Stimulated activated CD4-positive, alpha-beta T cell treated with anti-CD3 and anti-CD28 coated beads, Interleukin-1b, Interleukin-23, amount 100 ng/mL, for 48 hours (primary cell): ENCODE data around the gene KRT9.
"Not testable (repeated sequence)": the region's sequence is repeated elsewhere in the genome, so short reads cannot be mapped to it uniquely, and the experiment has no call there.

ENCODE experiments used
- DNase-seq: peaks from one replicate; pipeline ENCODE4 v3.0.0-alpha.2; 2020

The KRT9 gene

GRCh38 chr17:41599680-41600079 lies 27.8 kb upstream of the KRT9 start:
- DNase-seq = no peak

GRCh38 chr17:41595585-41595984 lies 23.7 kb upstream of the KRT9 start:
- no peak for DNase-seq

DNA sequence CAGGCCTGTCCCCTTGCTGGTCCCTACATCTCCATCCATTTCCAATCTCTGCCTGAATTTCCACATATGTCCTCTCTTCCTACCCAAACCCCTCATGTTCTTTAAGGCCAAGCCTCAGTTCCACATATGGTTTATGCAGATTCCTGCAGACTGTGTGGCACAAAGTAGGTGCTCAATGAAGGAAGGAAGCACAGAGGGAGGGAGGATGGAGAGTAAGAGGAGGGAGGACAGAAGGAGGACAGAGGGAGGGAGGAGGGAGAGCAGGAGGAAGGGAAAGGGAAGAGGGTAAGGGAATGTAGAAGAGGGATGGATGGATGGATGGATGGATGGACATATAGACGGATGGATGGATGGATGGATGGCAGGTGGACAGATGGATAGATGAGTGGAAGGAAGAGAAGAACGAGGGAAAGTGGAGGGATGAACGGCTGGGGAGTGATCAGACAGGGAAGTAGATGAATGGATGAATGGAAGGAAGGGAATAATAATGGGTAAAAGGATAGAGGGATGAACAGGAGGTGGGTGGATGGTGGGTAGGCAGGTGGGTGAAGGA lies 22.6 kb upstream of the KRT9 start:
- no peak for DNase-seq

DNA sequence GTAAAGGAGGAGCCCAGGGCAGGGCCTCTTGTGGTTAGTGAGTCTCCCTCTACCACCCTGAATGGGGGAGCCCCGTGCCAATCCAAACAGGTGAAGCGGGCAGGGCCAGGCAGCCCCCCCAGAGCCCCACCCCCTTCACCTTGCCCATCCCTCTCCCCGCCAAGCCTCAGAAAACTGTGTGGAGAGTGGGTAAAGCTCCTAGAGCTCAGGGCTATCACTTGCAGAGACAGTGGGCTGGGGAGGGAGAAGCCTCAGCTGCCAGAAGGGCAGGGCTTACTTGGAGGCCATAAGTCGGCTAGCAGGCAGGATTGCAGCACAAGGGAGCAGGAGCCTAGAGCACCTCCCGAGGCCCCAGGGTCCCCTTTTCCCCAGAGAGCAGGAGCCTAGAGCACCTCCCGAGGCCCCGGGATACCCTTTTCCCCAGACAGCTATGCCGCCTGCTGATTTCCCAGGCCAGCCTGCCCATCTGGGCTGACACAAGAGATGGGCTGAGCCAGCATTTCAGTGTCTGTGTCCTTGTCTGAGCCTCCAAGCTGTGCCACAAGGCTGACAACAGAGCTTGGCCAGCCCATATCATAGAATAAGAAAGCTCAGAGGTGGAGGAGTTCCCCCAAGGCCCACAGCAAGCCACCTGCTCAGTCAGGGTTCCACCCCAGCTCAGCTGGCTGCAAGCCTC lies 21.6 kb upstream of the KRT9 start:
- no peak for DNase-seq

DNA sequence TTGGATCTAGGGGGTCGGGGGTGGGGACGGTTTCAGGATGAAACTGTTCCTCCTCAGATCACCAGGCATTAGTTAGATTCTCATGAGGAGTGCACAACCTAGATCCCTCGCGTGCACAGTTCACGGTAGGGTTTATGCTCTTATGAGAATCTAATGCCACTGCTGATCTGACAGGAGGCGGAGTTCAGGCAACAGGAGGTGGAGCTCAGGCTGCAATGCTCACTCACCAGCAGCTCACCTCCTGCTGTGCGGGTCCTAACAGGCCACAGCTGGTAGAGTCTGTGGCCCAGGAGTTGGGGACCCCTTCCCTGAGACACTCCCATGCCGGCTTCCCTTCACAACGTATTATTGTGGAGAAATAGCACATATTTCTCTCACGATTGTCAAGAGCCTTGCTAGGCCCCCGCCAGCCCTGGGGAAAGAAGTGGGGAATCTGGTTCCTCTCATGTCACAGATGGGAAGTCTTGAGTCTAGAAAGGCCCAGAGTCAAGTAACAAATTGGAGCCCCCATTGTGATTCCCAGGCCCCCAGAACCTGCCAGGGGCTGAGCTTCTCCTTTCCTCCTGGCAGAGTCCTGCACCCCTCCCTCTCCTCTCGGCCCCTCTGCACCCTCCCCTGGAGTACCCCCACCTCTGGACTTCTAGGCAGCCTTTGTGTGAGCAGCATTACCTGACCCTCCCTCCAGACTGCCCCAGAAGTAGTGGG lies 20.9 kb upstream of the KRT9 start:
- DNase-seq = no peak

GRCh38 chr17:41589301-41589700 lies 17.4 kb upstream of the KRT9 start:
- DNase-seq = no peak

GRCh38 chr17:41588126-41588810 lies 16.4 kb upstream of the KRT9 start:
- no peak for DNase-seq

DNA sequence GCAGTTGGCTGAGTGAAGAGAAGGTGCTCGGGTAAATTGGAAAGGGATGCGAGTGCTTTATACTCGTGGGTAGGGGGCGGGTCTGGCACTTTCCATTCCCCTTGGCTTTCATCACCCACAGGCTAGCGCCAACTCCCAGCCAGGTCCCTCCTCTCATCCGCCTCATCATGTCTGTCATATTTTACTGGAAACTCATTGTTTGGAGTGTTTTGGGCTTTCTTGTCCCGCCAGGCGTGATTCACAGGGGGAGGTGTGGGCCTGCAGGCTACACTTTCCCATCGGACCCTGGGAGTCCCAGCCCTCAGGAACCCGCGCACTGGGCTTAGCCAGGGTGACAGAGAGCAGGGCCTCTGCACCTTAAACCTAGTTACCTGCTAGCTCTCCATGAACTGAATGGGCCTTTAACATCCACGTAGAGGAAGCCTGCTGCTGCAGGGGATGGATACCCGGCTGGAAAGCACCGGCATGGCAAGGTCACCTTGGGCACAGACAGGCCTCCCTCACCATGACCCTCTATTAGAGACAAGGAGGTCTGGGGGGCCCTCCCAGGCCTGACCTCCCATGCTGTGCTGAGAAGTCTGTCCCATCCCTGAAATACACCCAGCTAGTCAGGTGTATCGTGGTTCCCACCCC lies 15.1 kb upstream of the KRT9 start, which contains the start of gene KRT14:
Gene KRT14 (minus strand): TSS at position 33 of the 633 bp plus-strand sequence. CDS start 61 bp downstream, outside the sequence.
- no peak for DNase-seq

DNA sequence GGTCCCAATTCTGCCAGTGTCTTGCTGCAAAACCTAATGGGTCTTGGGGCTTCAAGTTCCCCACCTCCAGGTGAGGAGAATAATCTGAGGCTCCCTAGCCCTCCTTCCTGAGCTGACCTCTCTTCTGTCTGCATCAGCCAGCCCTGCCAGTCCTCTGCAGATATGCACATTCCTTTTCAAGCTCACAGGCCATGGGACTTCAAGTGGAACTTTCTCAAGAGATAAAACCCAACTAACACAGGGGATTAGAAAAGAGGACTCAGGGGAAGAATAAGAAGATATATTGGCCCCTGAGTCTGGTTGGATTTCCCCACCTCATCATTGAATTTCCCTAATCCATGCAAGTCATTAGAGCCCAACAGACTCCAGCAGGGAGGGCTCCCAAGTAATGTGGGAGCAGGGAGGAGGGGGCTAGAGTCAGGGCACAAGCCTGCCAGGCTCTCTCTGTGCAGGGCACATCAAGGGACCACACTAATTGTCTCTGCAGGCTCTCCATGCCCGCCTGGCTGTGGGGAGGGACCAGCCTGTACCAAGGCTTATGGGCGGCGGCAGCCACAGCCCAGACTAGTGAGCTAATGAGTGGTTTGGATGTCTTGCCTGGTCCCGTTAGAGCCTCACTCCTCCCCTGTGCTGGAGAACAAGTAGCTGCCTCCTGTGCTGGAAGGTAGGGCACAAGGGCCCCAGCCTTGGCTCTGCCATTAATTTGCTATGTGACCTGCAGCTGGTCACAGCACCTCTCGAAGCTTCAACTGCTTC lies 13.6 kb upstream of the KRT9 start:
- no peak for DNase-seq

GRCh38 chr17:41584331-41584927 lies 12.6 kb upstream of the KRT9 start:
- DNase-seq = not testable (repeated sequence)

DNA sequence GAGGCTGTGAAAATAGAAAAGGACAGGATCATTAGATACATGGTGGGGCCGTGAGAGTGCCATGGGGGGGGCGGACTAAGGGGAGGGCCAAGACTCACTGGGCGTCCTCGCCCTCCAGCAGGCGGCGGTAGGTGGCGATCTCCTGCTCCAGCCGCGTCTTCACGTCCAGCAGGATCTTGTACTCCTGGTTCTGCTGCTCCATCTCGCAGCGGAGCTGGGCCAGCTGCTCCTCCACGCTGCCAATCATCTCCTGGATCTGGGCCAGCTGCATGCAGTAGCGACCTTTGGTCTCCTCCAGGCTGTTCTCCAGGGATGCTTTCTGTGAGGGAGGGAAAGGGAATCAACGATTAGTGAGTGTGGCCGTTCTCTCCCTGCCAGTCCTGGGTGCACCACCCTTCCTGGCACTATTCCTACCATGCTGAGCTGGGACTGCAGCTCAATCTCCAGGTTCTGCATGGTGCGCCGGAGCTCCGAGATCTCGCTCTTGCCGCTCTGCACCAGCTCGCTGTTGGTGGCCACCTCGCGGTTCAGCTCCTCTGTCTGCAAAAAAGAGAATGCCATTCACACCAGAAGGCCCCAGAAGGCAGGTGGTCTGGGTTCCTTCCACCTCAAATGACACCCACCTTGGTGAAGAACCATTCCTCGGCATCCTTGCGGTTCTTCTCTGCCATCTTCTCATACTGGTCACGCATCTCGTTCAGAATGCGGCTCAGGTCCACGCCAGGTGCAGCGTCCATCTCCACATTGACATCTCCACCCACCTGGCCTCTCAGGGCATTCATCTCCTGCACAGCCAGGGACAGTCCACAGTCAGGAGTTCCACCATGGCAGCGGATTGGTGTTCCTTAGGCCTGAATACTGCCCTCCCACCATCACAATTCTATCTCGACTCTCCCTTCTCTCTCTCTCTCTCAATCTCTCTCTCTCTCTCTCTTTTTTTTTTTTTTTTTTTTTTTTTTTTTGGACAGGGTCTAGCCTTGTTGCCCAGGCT lies 11.6 kb upstream of the KRT9 start:
- DNase-seq = no peak

- not testable (repeated sequence) for DNase-seq
These were observed 10.5 kb upstream of the KRT9 start for GRCh38 chr17:41582061-41582968.

DNA sequence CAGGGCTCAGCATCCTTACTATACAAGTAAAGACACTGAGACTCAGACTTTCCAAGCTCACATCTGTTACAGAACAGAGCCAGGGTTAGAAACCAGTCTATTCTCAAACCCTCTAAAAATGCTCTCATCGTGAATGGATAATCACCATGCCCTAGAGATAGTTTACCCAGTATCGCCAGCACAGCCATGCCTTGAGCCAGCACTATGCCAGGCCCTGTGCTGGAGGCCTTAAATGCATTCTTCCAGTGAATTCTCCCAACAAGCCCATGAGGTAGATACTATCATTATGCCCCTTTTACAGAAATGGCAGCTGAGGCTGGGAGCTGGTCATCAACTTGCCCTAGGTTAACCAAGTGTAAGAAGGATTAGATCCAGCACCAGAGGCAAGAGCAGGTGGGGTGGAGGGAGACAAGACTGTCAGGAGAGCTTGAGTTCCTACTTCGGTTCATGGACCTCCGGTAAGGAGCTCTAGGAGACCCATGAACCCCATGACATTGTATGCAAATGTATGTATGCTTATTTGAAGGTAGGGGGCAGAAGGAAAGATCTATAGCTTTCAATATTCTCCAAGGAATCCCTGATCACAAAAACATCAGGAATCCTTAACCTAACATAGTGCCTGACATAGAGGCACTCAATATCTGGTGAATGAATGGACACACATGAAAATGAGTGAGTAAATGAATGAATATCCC lies 9.7 kb upstream of the KRT9 start:
- no peak for DNase-seq

DNA sequence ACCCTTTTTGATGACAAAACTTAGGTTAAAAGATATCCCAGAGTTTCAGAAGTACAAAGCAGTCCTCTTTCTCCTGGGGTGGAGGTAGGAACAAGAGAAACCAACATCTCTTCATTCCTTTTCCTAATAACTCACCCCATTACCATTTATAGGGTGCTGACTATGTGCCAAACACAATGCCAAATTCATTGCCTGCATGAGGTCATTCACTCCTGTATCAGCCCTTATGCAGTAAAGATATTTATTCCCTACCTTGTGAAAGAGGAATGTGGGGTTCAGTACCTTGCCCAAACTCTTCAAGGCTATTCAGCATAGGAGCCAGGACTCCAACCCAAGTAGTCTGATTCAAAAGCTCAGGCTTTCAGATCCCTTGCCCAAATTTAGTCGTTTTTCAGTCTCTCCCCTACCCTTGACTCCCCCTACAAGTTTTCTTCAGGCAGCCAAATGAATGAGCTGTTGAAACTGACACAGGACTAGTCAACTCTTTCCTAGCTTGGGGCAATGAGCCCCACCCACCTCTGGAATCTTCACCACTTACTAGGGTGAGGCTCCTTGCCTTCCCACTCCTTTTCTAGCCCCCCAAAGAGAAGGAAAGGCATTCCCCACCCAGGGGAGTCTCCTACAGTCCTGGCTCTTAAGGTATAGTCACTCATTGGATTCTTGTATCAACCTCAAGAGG lies 9.0 kb upstream of the KRT9 start:
- no peak for DNase-seq

DNA sequence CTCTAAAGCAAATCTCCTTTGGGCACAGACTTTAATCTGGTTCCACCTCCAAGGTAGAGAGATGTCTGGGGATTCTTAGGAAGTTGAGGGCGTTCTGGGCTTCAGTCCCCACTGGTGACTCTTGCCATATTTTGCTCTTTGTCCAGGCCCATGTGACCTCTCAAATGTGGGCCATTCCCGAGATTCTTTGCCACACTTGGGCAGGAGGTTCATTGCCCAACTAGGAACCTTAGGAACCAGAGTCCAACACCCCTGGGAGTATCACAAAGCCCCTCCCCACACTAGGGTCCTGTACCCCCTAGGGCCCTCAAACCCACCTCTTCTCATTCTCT lies 8.4 kb upstream of the KRT9 start:
- no peak for DNase-seq

- DNase-seq = peak; percentile 82
These were observed 7.8 kb upstream of the KRT9 start for GRCh38 chr17:41579484-41580243.

GRCh38 chr17:41578971-41579370 lies 7.1 kb upstream of the KRT9 start:
- DNase-seq = no peak

- no peak for DNase-seq
These were observed 6.7 kb upstream of the KRT9 start for GRCh38 chr17:41578538-41578937.
